Measurements from ENCODE around the gene PRPF40A.
A peak's percentile ranks its signal among the peaks of the same experiment; 100 is the strongest.
"Not testable (repeated sequence)": the region's sequence is repeated elsewhere in the genome, so short reads cannot be mapped to it uniquely, and the experiment has no call there.

PRPF40A gene

GRCh38 chr2:152729844-152730243, 12.6 kb upstream of the PRPF40A start:
- H3K27me3 Mint-ChIP-seq: no peaks in the 10 kb centered on the region
- ATAC-seq: peak; percentile 50
- H3K9me3 Mint-ChIP-seq: no peaks in the 10 kb centered on the region
- H3K27ac Mint-ChIP-seq: no peak overlapping the region
- H3K4me1 Mint-ChIP-seq: peaks cover 24% of the 10 kb centered on the region
- DNase-seq: no peak
- no peak overlapping the region for H3K4me3 Mint-ChIP-seq

- no peaks in the 10 kb centered on the region for H3K27me3 Mint-ChIP-seq
- DNase-seq: no peak
- no peak for ATAC-seq
- peaks cover 40% of the 10 kb centered on the region for H3K4me1 Mint-ChIP-seq
- H3K4me3 Mint-ChIP-seq: no peak overlapping the region
- no peaks in the 10 kb centered on the region for H3K9me3 Mint-ChIP-seq
- H3K27ac Mint-ChIP-seq: no peak overlapping the region
Observed at GRCh38 chr2:152723918-152724317, 6.7 kb upstream of the PRPF40A start.

- H3K9me3 Mint-ChIP-seq, H3K4me3 Mint-ChIP-seq, H3K27ac Mint-ChIP-seq, H3K27me3 Mint-ChIP-seq, ATAC-seq, DNase-seq: not testable (repeated sequence)
- peaks cover 39% of the 10 kb centered on the region for H3K4me1 Mint-ChIP-seq
Observed at GRCh38 chr2:152722639-152723038, 5.4 kb upstream of the PRPF40A start.

GRCh38 chr2:152720794-152721193, 3.5 kb upstream of the PRPF40A start:
- H3K4me3 Mint-ChIP-seq: peak overlapping the region in 1 of 2 donors; percentile 12
- no peaks in the 10 kb centered on the region for H3K9me3 Mint-ChIP-seq
- H3K27ac Mint-ChIP-seq: no peak overlapping the region
- ATAC-seq (no peak), DNase-seq (no peak)
- peaks cover 49% of the 10 kb centered on the region for H3K4me1 Mint-ChIP-seq
- H3K27me3 Mint-ChIP-seq: no peaks in the 10 kb centered on the region

- no peak for DNase-seq
- Mint-ChIP-seq H3K9me3 (no peaks in the 10 kb centered on the region), H3K27me3 (no peaks in the 10 kb centered on the region), H3K27ac (peak overlapping the region; percentile 96 to 99), H3K4me1 (peaks cover 62% of the 10 kb centered on the region), H3K4me3 (peak overlapping the region; percentile 89 to 98)
- ATAC-seq: no peak
Observed at GRCh38 chr2:152718909-152719645, 1.8 kb upstream of the PRPF40A start.

GRCh38 chr2:152718076-152718908, 1.0 kb upstream of the PRPF40A start, which contains the start of gene ARL6IP6:
TSS of gene ARL6IP6 (plus strand) at chr2:152718620. CDS start at chr2:152718625, 5 bp downstream.
- Mint-ChIP-seq H3K27ac (peak within 1 kb of the TSS; percentile 96 to 99), H3K4me1 (peaks cover 55% of the 10 kb centered on the region), H3K4me3 (peak within 1 kb of the TSS; percentile 89 to 98), H3K9me3 (no peaks in the 10 kb centered on the region), H3K27me3 (no peaks in the 10 kb centered on the region)
- peak; percentile 93 to 94 for DNase-seq
- ATAC-seq: peak; percentile 76

GRCh38 chr2:152716805-152717227, 445 bp downstream of the PRPF40A start:
- ATAC-seq (no peak), DNase-seq (no peak)
- Mint-ChIP-seq H3K4me1 (peaks cover 60% of the 10 kb centered on the region), H3K4me3 (peak overlapping the region; percentile 89 to 98), H3K9me3 (no peaks in the 10 kb centered on the region), H3K27ac (peak overlapping the region; percentile 96 to 99), H3K27me3 (no peaks in the 10 kb centered on the region)

- Mint-ChIP-seq H3K4me3 (peak overlapping the region; percentile 89 to 98), H3K9me3 (no peaks in the 10 kb centered on the region), H3K27ac (peak overlapping the region in 1 of 2 donors; percentile 96), H3K27me3 (no peaks in the 10 kb centered on the region), H3K4me1 (peaks cover 58% of the 10 kb centered on the region)
- DNase-seq (peak in 1 of 2 donors; percentile 26), ATAC-seq (no peak)
Observed at GRCh38 chr2:152715854-152716428, 1.3 kb downstream of the PRPF40A start.

GRCh38 chr2:152715112-152715511, 2.1 kb downstream of the PRPF40A start:
- ATAC-seq (no peak), DNase-seq (no peak)
- peaks cover 50% of the 10 kb centered on the region for H3K4me1 Mint-ChIP-seq
- H3K9me3 Mint-ChIP-seq: no peaks in the 10 kb centered on the region
- H3K4me3 Mint-ChIP-seq: peak overlapping the region; percentile 12 to 80
- H3K27ac Mint-ChIP-seq: peak overlapping the region in 1 of 2 donors; percentile 31
- no peaks in the 10 kb centered on the region for H3K27me3 Mint-ChIP-seq

GRCh38 chr2:152710713-152711112, 6.5 kb downstream of the PRPF40A start:
- Mint-ChIP-seq H3K4me3 (no peak overlapping the region), H3K27me3 (no peaks in the 10 kb centered on the region), H3K27ac (no peak overlapping the region), H3K4me1 (peaks cover 54% of the 10 kb centered on the region), H3K9me3 (no peaks in the 10 kb centered on the region)
- ATAC-seq: no peak
- DNase-seq: no peak

GRCh38 chr2:152708742-152709141, 8.5 kb downstream of the PRPF40A start:
- DNase-seq: no peak
- Mint-ChIP-seq H3K4me1 (peaks cover 42% of the 10 kb centered on the region), H3K27me3 (no peaks in the 10 kb centered on the region), H3K9me3 (no peaks in the 10 kb centered on the region), H3K27ac (peak overlapping the region in 1 of 2 donors; percentile 27), H3K4me3 (no peak overlapping the region)
- ATAC-seq: no peak

GRCh38 chr2:152706477-152707021, 10.7 kb downstream of the PRPF40A start:
- H3K27ac Mint-ChIP-seq: no peak overlapping the region
- H3K27me3 Mint-ChIP-seq: no peaks in the 10 kb centered on the region
- ATAC-seq (no peak), DNase-seq (no peak)
- H3K4me1 Mint-ChIP-seq: peaks cover 39% of the 10 kb centered on the region
- H3K9me3 Mint-ChIP-seq: peaks cover 1 to 14% of the 10 kb centered on the region in 2 donors
- no peak overlapping the region for H3K4me3 Mint-ChIP-seq

- H3K27me3 Mint-ChIP-seq: no peaks in the 10 kb centered on the region
- H3K27ac Mint-ChIP-seq: peak overlapping the region in 1 of 2 donors; percentile 75
- peaks cover 25% of the 10 kb centered on the region for H3K4me1 Mint-ChIP-seq
- peaks cover 6 to 21% of the 10 kb centered on the region in 2 donors for H3K9me3 Mint-ChIP-seq
- H3K4me3 Mint-ChIP-seq: no peak overlapping the region
- ATAC-seq (no peak), DNase-seq (no peak)
Observed at GRCh38 chr2:152701198-152701597, 16.1 kb downstream of the PRPF40A start.

GRCh38 chr2:152696476-152696875, 20.8 kb downstream of the PRPF40A start:
- ATAC-seq (no peak), DNase-seq (no peak)
- Mint-ChIP-seq H3K4me1 (peaks cover 32% of the 10 kb centered on the region), H3K9me3 (peaks cover 4 to 6% of the 10 kb centered on the region in 2 donors), H3K4me3 (no peak overlapping the region), H3K27ac (no peak overlapping the region), H3K27me3 (no peaks in the 10 kb centered on the region)

- peaks cover 33% of the 10 kb centered on the region for H3K4me1 Mint-ChIP-seq
Observed at GRCh38 chr2:152695763-152696162, 21.5 kb downstream of the PRPF40A start.

More at GRCh38 chr2:152695763-152696162, 21.5 kb downstream of the PRPF40A start:
- H3K9me3 Mint-ChIP-seq: no peaks in the 10 kb centered on the region
- no peak overlapping the region for H3K27ac Mint-ChIP-seq
- DNase-seq: no peak
- no peaks in the 10 kb centered on the region for H3K27me3 Mint-ChIP-seq
- ATAC-seq: no peak
- no peak overlapping the region for H3K4me3 Mint-ChIP-seq

All from stimulated activated naive CD8-positive, alpha-beta T cell treated with anti-CD3 and anti-CD28 coated beads, Interleukin-15, amount 100 ng/mL, for 72 hours (primary cell).